HG03196 (cell line): ENCODE data around the gene GARNL3.

ENCODE experiments used
- ATAC-seq: cut with Tn5 transposase; IDR thresholded peaks from one replicate; pipeline ENCODE4 v1.9.1; 2021; ENCODE audit not compliant: unreplicated experiment

Gene GARNL3, protein sequence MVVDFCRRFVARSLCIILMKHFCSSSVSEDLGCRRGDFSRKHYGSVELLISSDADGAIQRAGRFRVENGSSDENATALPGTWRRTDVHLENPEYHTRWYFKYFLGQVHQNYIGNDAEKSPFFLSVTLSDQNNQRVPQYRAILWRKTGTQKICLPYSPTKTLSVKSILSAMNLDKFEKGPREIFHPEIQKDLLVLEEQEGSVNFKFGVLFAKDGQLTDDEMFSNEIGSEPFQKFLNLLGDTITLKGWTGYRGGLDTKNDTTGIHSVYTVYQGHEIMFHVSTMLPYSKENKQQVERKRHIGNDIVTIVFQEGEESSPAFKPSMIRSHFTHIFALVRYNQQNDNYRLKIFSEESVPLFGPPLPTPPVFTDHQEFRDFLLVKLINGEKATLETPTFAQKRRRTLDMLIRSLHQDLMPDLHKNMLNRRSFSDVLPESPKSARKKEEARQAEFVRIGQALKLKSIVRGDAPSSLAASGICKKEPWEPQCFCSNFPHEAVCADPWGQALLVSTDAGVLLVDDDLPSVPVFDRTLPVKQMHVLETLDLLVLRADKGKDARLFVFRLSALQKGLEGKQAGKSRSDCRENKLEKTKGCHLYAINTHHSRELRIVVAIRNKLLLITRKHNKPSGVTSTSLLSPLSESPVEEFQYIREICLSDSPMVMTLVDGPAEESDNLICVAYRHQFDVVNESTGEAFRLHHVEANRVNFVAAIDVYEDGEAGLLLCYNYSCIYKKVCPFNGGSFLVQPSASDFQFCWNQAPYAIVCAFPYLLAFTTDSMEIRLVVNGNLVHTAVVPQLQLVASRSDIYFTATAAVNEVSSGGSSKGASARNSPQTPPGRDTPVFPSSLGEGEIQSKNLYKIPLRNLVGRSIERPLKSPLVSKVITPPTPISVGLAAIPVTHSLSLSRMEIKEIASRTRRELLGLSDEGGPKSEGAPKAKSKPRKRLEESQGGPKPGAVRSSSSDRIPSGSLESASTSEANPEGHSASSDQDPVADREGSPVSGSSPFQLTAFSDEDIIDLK

DNA sequence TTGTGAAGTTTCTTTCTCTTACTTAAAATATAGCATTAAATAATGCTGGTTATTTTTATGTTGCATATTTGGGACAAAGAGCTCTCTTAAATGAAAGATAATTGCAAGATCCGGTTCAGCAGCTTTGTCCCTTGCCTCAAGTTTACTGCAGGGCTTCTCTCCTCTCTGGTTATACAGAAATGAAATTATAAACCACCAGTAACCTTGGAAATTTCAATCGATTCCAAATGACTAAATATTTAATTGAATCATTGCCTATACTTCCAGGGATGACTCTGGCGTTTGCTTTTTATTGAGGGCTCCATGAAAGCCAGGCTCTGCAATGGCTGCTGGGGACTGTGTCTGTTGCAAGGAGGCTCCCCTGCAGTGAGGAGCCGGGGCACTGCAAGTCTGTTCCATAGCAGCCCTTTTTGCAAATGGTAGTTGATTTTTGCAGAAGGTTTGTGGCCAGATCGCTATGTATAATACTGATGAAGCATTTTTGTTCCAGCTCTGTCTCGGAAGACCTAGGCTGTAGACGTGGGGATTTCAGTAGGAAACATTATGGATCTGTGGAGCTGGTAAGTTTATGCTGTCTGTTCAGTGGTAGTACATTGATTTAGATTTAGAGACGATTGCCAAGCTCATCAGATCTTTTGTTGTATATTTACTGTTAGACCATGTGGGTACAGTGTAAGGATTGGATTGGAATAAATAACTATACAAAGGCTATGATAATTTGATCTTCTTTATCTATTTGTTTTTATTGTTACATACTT, at the start of gene GARNL3:
Gene GARNL3, plus strand, starts transcription at position 313 of the 758 bp plus-strand sequence. Its CDS starts 104 bp downstream, at position 417.
- no peak for ATAC-seq

DNA sequence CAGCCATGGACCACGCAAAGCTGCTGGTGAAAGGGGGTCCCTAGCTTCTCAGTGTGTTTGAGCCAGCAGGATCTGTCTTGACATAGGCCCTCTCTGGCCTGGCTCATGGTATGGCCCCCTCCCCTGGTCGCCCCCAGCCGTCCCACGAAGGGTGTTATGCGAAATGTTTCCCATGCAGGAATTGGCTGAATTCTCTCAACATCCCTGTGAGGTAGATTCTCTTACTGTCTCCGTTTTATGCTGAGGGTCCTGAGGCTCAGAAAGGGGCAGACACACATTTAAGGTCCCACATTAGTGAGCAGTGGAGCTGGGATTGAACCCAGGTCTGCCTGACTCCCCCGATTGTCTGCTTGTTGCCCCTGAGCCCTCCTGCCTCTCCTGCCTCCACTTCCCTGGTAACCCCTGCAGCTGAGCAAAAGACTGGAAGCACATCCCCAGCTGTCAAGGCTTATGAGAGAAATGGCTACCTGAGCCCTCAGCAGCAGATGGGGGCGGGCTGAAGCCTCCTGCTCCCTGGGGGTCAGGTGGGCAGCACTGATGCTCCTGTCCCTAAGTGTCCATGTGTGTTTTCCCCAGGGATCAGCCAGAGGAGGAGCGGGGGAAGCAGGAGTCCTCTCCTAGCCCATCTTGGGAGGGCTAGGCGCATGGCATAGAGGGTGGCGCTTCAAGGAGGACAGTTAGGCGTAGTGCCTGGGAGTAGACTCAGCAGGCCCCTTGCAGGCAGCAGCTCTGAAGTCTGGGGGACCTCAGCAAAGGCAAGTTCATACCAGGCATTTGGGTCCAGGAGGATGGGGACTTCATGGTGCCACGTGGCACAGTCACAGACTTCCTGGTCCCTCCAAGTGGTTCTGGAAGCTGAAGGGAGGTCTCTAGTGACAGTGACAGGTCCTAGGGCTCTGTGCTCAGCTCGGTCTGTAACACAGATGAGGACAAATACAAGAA, 49.0 kb upstream of the GARNL3 start:
- ATAC-seq: no peak

DNA sequence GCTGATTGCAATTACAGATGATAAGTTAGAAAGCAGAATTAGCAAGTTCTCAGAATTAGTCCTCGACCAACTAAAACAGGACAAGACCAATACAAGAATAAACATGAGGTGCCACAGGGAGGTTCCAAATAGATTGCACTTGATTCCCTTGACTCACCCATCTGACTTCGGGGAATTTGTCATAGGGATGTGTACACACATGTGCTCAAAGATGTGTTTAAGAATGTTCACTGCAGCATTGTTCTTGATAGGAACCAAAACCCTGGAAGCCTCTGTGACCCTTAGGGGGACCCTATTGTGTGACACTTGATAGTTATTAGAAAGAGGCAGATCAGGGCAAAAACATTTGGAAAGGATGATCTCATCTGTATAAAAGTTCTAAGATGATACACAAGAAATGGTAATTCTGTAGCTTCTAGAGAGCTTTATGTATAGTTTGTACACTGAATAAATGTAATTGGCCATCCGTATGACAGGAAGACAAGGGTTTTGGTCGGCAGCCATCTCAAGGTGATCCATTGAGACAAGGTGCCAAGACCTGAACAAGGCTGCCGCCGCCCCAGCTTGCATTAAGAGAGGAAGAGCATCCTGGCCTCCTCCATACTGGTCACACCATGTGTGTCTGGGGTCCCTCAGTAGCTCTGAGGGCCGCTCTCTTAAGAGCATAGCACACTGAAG, 48.2 kb upstream of the GARNL3 start:
- no peak for ATAC-seq

DNA sequence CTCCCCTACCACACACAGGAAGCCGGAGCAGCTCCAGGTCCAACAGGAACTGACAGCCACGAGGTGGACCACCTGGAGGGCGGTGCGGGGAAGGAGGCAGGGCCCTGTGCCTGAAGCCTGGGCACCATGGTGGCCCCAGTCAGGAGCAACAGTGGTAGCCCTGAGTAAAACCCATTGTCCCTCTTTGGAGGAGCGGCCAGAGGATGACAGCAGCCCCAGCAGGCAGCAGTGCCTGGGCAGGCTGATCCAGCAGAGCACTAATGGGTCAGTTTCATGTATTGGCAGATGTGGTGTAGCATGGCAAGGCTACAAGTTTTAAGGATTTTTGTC, 47.7 kb upstream of the GARNL3 start:
- no peak for ATAC-seq

DNA sequence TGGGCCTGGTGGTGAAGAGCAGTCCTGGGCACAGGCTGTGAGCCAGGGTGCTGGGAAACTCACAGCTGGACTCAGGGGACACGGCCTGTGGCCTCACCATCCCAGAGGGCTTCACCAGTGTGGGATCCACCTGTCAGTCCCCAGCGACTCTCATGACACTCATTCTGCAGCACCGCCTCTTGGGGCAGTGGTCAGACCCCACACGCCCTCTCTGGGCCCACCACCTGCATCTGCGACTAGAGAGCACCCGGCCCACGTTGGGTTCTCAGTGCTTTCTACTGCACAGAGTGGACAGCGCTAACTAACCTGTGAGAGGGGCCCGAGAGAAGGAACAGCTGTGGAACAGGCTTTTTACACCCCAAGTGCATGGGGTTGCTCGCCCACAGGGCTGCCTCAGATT, 45.8 kb upstream of the GARNL3 start:
- no peak for ATAC-seq

DNA sequence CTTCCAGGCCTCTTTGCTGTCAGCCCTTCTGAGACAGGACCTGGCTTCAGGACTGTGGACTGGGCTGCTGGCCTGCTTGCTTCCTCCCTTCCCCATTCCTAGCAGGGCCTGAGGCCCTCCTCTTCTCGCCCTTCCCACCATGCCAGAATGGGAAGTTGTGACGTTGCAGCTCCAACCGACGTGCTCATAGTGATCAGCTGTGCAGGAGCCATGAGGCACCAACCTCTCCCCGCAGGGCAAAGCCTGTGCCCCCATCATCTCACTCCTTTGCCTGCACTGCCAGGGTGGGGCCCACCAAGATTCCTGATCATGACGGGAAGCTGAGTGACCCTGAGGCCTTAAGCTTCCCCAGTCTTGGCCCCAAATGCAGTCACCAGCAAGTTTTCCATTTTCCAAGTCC, 45.1 kb upstream of the GARNL3 start:
- no peak for ATAC-seq

DNA sequence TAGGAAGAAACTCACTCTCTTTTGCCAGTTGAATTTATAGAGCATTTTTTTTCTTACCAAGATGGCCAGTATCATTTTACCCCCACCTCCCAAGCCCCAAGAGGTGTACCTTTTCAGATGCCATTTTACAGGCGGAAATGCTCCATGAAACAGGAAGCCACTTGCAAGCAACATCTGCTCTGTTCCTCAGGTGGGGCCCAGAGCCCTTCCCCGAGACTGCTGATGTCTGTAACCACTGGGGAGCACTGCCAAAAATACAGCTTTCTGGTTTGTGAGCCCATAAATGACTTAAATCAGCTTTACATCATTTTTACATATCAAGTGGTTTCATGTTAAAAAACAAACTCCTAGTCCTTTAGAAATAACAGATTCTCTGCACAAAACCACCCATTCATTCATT, 42.9 kb upstream of the GARNL3 start:
- no peak for ATAC-seq

DNA sequence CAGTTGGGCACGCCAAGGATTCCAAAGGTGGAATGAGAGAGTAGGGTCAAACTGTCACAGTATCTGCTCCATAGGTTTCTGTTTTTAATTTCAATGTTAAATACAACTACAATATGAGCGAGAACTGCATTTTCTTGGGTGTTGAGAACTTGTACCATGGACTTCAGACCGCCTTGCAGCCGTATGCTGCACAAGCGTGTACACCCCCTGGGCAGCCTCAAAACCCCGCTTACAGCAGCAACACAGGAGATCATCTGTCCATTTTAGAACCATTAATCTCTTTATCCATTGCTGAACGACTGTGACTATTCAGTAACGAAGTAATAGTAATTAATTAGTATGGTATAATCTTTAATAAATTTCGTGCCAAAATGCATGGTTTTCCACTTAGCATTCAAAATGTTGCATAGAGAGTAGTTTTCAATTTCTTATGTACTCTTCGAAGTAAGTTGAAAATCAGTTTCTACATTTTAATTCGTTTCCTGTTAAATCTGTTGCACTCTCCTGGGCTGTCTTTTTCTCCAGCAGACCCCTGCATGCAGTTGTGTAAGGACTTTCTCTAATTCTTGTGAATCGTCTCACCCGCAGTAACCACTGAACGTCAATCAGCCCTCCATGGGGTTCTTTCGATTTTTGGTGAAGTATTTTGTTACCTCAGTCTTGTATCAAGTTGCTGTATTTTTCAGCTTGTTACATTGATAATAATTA, 42.0 kb upstream of the GARNL3 start:
- no peak for ATAC-seq

DNA sequence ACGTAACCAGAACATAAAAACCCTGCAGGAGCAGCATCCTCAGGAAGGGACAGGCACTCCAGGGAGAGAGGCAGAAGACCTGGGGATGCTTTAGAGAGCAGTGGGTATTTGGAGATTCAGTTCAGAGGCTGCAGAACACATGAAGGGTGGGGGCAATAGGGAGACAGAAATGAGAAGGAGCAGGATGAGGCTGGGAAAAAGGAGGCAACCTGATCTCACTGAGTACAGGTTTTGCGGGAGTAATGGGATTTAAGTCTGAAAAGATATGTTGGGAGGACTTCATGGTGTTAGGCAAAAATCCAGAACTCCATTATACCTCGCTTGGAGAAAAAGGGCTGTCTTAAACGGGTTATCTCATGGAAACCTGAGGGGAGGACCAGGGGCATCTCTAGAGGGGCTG, 41.3 kb upstream of the GARNL3 start:
- ATAC-seq: no peak

DNA sequence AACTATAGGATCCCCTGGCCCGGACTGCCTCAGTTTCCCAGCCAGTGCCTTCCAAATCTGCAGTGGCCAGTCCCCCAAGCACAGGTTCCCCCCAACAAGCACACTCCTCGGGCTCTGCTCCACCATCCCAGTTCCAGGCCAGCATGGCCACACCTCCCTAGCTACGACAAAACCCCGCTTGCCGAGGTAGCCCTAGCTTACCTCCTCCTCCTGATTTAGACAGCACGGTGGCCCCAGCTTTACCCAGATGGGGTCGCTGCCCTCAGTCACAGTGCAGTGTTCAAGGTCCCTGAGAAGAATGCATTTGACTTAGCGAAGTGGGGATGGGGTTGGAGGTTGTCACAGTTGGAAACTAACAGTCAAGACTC, 40.8 kb upstream of the GARNL3 start:
- no peak for ATAC-seq

DNA sequence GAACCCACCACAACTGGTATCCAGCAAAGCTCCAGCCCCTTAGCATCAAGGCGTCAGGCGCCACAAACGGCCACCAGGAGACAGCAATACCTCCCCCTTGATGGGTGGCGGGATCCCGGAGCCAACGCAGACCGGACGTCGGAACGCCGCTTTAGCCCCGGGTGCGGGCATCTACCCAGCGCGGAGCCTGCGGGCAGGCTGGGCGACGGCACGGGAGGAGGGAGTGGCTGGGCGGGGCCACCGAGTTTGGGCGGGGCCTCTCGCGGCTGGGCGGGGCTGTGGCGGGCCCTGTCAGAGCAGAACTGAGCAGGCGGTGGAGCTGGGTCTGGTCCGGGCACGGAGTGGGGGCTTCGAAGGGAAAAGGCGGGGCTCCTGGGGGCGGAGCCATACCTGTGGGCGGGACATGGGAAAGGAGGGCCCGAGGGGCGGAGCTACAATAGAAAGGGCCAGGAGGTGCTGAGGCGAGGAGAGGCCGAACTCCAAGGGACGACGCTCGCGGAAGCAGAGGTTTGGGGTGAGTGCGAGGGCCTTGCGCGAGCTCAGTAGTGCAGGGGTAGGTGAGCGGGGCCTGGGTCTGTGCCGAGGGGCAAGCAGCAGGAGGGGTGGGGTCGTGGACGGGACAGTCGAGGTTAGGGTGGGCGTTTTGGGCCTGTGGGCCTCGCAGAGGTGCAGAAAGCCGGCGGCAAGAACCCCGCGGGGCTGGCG, 40.2 kb upstream of the GARNL3 start:
- peak; percentile 47 for ATAC-seq

DNA sequence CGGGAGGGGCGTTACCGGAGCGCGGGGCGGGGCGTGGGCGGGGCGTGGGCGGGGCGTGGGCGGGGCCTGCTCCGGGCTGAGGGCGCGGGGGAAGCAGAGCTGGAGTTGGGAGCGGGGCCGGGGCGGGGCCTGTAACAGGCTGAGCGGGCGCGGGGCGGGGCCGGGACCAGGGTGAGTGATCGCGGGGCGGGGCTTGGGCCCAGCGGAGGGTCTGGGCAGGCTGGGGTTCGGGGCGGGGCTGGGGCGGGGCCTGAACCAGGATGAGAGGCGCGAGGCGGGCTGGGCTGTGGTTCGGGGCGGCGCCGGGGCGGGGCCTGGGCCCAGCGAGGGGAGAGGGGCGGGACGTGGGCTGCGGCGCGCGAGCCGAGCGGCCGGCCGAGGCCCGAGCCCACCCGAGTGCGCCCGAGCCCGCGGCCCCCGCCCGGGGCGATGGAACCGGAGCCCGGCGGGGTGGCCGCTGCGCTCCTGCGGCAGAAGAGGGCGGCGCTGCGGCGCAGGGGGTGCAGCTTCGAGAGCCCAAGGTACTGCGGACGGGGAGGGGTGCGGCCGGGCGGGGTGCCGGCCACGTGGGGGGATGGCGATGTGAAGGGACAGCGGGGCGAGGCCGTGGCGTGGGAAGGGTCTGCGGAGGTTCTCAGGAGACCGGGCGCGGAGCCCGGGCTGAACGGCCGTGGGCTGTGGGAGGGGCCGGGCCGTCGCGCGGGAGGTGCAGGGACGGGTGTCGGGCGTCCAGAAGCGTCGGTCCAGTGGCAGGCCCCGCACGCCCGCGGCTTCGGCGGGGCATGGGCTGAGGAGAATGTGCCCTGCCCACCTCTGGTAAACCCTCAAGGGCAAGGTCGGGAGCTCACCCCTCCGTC, 39.5 kb upstream of the GARNL3 start:
- peak; percentile 41 for ATAC-seq

DNA sequence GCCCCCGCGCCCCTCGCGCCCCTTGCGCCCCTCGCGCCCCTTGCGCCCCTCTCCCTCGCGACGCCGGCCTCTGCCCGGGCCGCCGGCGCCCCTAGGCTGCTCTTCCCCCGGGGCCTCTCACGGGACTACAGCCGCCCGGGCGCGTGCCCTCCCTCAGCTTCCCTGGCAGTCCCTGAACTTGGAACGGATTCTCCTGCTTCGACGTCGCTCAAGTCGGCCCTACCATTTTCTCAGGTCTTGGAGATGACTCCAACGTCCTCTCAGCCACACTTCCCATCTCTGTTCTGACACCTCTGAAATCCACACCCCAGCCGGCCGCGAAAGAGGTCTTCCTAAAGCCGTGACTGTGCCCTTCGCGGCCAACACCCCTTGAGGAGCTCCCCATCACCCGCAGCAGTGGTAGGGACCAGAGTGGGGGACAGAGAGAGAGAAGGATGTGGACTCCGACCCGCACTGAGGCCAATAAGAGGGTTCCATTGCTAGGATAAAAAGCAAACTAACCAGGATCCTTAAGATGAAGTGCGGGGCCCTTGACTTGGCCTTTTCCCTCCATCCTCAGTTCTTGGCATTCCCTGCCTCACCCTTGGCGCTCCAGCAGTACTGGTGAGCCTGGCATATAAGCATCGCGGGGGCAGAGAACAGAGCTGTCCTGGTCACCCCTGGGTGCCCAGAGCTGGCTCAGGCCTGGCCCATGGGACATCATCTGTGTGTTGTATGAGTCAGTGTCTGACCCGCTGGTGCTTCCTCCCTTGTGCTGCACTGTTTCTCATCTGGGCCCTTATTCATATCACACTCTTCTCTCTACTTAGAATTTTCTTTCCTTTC, 38.6 kb upstream of the GARNL3 start:
- no peak for ATAC-seq

DNA sequence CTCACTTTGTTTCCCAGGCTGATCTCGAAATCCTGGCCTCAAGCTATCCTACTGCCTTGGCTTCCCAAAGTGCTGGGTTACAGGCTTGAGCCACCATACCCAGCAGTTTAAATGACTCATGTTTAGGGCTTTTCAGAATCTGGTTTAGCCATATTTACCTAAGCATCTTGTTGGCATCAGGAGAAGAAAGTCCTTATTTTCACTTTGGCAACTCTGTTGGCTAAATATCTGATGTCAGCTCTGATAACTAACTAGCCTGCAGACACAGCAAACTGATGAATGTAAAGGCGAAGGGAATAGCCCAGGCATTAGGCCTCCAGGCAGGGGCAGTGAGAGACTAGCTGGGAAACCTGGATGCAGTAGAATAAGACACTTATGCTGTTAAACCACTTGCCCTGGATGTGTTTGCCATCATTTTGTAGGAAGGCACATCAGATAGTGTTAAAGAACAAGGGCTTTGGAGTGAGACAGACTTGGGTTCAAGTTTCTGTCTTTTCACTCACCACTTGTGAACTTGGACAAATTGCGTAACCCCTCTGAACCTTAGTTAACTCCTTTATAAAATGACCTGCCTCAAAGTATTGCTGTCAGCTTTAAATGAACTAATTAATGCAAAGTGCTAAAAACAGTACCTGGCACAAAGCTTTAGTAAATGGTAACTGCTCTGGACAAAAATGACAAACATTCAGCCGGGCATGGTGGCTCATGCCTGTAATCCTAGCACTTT, 34.7 kb upstream of the GARNL3 start:
- ATAC-seq: no peak

DNA sequence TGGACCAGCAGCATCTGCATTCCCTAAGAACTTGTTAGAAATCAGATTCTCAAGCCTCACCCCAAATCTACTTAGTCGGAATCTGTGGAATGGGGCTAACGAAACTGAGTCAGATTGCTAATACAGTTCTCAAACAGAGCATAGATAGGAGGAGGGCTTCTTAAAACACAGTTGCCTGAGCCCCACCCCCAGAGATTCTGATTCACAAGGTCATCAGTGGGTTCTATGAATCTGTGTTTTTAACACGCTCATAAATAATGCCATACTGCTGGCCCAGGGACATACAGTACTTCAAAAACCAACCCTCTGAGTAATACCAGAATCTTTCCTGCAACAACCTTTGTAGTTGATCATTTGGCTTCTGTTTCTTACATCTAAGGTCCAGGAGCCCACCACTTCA, 32.9 kb upstream of the GARNL3 start:
- ATAC-seq: no peak
